ENCODE measurements around the gene PTPN4. TPM values are rescaled to one million over a fixed set of nuclear protein-coding genes. Genes with fewer than 3 reads are reported as not detected.

Gene PTPN4
- total RNA-seq, 1 experiment from 2014 or later, result 11.3 TPM

- no peak for DNase-seq (ENCODE audit: low read depth)
- in situ Hi-C loops (cut with HindIII; ENCODE audit: low pct_unique_long_range_greater_than_20kb, low sequenced_read_pairs), result no loop called here
These were observed 5.8 kb upstream of the PTPN4 start for GRCh38 chr2:119753930-119754321.

GRCh38 chr2:119755906-119756305 lies 3.8 kb upstream of the PTPN4 start:
- in situ Hi-C loops (cut with HindIII; ENCODE audit: low pct_unique_long_range_greater_than_20kb, low sequenced_read_pairs), result no loop called here
- no peak for DNase-seq (ENCODE audit: low read depth)

DNA sequence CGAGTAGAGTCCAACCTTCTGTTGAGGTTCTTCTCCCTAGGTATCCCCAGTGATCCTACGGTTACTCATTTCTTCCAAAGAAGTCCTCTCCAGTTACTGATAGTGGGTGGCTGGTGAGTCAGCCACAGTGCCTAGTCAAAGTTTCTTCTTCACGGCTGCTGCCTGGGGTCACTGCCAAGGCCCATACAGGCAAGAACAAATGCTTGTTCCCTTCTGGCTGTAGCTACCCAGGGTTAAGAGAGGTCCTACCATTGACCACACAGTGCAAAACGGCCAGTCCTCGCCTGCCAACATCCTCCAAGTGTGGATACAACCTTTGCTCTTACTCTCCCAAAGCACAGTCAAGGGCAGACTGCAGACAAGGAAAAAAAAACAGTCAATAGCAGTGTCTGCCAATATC lies 2.9 kb upstream of the PTPN4 start:
- in situ Hi-C loops (cut with HindIII; ENCODE audit: low pct_unique_long_range_greater_than_20kb, low sequenced_read_pairs), result no loop called here
- peak; percentile 23 for DNase-seq (ENCODE audit: low read depth)

GRCh38 chr2:119758881-119759450 lies 756 bp upstream of the PTPN4 start:
- in situ Hi-C loops (cut with HindIII; ENCODE audit: low pct_unique_long_range_greater_than_20kb, low sequenced_read_pairs), result no loop called here
- DNase-seq (ENCODE audit: low read depth), result no peak

- in situ Hi-C loops (cut with HindIII; ENCODE audit: low pct_unique_long_range_greater_than_20kb, low sequenced_read_pairs), result no loop called here
- DNase-seq (ENCODE audit: low read depth), result no peak
These were observed 674 bp downstream of the PTPN4 start for GRCh38 chr2:119760237-119760955.

GRCh38 chr2:119760956-119761275 lies 1.2 kb downstream of the PTPN4 start:
- peak; percentile 19 for DNase-seq (ENCODE audit: low read depth)
- in situ Hi-C loops (cut with HindIII; ENCODE audit: low pct_unique_long_range_greater_than_20kb, low sequenced_read_pairs), result no loop called here

DNA sequence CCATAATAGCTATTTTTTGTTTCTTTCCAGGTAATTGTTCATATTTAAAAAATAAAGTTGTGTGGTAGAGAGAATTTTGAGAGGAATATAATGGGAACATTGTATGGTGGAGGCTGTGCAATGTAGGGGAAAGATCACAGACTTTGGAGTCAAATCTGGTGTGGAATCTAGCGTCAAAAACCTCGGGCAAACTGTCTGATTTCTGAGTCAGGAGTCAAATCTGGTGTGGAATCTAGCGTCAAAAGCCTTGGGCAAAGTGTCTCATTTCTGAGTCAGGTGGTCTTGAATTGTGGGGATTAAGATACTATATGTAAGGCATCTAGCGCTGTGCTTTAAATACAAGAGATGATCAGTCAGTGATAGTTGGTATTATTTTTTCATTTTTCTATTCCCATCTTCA lies 5.1 kb downstream of the PTPN4 start:
- DNase-seq (ENCODE audit: low read depth), result no peak
- in situ Hi-C loops (cut with HindIII; ENCODE audit: low pct_unique_long_range_greater_than_20kb, low sequenced_read_pairs), result no loop called here

GRCh38 chr2:119765433-119766002 lies 5.8 kb downstream of the PTPN4 start:
- no peak for DNase-seq (ENCODE audit: low read depth)
- in situ Hi-C loops (cut with HindIII; ENCODE audit: low pct_unique_long_range_greater_than_20kb, low sequenced_read_pairs), result no loop called here

DNA sequence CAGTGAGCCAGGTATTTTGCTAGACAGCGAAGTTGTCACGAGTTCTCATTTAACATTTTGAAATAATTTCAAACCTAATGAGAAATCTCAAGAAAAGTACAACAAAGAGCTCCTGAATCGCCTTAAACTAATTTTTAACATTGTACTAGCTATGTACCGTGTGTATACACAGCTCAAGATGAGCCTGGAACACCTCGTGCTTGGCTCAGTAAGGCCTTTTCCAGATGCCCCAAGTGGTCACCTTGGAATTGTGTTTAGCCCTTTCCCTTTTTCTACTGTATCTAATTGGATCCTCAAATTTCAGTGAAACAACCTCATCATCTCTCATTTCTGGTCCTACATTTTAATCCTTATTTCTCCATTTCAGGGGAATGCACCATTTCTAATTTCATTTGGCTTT lies 7.2 kb downstream of the PTPN4 start:
- DNase-seq (ENCODE audit: low read depth), result no peak
- in situ Hi-C loops (cut with HindIII; ENCODE audit: low pct_unique_long_range_greater_than_20kb, low sequenced_read_pairs), result no loop called here

DNA sequence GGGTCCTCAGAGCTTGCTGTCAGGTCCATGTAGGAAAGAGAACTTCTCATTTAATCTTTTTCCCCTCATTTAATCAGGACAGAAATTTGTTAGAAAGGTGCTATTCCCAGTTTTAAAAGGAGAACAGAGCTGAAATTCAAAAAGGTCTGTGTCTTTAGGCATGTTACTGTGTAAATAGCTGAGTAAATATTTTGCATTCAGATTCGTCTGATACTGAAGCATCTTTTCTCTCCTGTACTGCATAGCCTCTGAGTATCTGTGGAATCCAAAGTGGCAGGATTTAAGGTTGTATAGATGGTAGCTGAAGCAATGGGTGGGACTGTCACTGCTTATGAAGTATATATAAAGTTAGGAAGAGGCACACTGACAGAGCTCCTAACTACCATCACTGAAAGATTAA lies 9.0 kb downstream of the PTPN4 start:
- DNase-seq (ENCODE audit: low read depth), result no peak
- in situ Hi-C loops (cut with HindIII; ENCODE audit: low pct_unique_long_range_greater_than_20kb, low sequenced_read_pairs), result no loop called here

- no peak for DNase-seq (ENCODE audit: low read depth)
- in situ Hi-C loops (cut with HindIII; ENCODE audit: low pct_unique_long_range_greater_than_20kb, low sequenced_read_pairs), result no loop called here
These were observed 9.9 kb downstream of the PTPN4 start for GRCh38 chr2:119769645-119770044.

DNA sequence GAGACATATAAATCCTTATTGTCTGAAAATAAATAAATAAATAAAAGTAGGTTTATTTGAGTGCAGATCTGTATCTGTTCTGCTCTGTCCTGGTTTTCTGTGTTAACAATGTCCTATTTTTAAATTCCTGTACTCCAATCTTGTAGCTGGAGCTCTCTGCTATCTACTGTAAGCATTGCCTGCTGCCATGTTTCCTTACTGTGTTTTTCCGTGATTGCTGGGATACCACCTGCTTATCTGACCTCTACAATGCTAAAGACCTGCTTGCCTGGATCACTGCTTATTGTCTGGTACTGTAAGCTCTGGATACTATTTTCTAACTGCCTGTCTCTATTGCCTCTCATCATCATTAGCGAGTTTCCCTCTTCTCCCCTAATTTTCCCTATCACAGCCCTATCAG lies 11.6 kb downstream of the PTPN4 start:
- no peak for DNase-seq (ENCODE audit: low read depth)
- in situ Hi-C loops (cut with HindIII; ENCODE audit: low pct_unique_long_range_greater_than_20kb, low sequenced_read_pairs), result no loop called here

DNA sequence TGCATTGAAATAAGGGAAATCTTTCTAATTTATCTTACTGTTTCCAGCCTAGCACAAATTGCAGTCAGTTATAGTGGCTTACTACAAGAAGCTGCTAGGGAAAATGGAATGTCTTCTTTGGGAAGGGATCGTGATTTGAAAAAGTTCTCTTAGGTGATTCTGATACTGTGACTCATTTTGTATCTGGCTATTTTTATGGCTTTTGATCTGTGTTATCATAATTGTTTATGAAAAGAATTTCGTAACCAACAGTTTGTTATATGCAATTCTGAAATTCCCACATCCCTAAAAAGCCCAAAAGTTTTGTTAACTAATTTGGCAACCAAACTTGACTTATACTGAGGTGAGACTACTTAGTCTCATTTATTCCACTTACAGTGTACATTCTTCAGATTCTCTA lies 12.4 kb downstream of the PTPN4 start:
- DNase-seq (ENCODE audit: low read depth), result no peak
- in situ Hi-C loops (cut with HindIII; ENCODE audit: low pct_unique_long_range_greater_than_20kb, low sequenced_read_pairs), result no loop called here

DNA sequence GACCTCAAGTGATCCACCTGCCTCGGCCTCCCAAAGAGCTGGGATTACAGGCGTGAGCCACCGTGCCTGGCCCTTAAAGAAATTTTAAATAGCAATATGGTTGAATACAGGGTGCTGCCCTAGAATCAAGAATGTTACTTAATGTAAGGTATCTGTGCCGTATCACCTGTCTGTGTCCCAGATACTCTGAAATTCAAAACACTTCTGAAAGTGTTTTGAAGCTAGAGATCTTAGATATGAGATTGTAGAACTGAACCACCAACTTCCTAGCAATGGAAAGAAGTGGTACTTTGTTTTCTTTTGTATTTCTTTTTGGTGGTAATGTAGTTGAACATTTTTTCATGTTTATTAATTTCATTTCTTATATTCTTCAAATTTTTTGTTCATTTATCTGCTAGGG lies 13.0 kb downstream of the PTPN4 start:
- DNase-seq (ENCODE audit: low read depth), result no peak
- in situ Hi-C loops (cut with HindIII; ENCODE audit: low pct_unique_long_range_greater_than_20kb, low sequenced_read_pairs), result no loop called here

- in situ Hi-C loops (cut with HindIII; ENCODE audit: low pct_unique_long_range_greater_than_20kb, low sequenced_read_pairs), result no loop called here
- no peak for DNase-seq (ENCODE audit: low read depth)
These were observed 14.3 kb downstream of the PTPN4 start for GRCh38 chr2:119774026-119774425.

DNA sequence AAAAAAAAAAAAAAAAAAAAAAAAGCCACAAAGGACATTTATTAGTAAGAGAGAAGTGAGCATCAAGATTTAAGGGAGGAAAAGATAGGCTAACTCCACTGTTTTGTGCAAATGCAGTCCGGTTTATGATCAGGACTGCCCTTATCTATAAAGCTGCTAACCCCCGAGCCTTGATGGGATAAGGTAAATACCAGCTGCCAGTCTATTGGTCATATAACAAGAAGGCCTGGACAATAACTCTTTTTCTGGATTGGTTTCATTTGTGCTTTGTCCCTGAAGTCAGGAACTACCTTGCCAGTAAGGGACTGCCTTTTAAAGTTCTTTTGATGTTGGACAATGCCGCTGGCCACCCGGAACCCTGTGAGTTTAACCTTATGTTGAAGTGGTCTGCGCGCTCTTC lies 15.4 kb downstream of the PTPN4 start:
- in situ Hi-C loops (cut with HindIII; ENCODE audit: low pct_unique_long_range_greater_than_20kb, low sequenced_read_pairs), result no loop called here
- no peak for DNase-seq (ENCODE audit: low read depth)

DNA sequence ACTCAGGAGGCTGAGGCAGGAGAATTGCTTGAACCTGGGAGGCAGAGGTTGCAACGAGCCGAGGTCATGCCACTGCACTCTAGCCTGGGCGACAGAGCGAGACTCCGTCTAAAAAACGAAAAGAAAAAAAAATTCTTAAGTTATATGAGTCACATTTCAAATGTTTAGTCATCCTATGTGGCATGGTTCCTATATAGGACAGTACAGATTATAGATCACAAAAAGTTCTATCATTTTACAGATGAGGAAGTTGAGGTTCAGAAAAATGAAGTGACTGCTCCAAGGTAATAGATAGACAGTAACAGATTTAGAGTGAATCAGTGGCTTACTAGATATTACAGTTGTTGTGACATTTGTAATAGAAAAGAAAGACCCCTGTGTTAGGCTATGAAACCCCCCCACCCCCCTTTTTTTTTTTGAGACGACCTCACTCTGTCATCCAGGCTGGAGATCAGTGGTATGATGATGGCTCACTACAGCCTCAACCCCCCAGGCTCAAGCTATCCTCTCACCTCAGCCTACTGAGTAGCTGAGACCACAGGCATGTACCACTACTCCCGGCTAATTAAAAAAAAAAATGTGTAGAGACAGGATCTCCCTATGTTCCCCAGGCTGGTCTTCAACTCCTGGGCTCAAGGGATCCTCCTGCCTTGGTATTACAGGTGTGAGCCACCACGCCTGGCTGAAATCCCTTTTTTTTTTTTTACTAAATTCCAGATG lies 22.7 kb downstream of the PTPN4 start:
- in situ Hi-C loops (cut with HindIII; ENCODE audit: low pct_unique_long_range_greater_than_20kb, low sequenced_read_pairs), result no loop called here
- no peak for DNase-seq (ENCODE audit: low read depth)

DNA sequence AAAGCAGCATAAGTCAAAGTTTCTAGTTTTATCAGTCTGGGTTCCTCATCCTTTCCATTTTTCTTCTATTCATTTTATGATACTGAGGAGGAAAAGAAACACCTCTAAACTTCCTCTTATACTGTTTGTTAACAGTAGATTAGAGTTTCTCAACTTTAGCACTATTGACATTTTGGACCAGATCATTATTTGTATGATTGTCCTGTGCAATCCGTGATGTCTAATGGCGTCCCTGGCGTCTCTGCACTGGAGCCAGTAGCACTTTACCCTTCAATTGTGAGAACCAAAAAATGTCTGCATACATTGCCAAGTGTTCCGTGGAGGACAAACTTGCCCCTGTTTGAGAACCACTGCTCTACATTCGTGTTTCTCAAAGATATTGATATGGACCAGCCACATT lies 25.2 kb downstream of the PTPN4 start:
- in situ Hi-C loops (cut with HindIII; ENCODE audit: low pct_unique_long_range_greater_than_20kb, low sequenced_read_pairs), result no loop called here
- no peak for DNase-seq (ENCODE audit: low read depth)

DNA sequence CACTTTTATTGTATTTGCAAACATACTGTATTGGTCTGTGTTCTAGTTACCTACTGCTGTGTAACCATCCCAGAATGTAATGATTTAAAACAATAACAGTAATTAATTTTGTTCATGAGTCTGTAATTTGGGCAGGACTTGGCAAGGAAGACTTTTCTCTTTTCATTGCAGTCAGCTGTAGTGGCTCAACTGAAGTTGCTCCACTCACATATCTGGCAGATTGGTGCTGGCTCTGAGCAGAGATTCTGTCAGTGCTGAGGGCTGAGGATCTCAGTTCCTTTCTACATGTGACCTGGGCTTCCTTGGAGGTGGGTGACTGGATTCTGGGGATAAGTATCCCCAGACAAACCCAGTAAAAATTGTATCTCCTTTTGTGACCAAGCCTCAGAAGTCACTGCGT lies 26.6 kb downstream of the PTPN4 start:
- no peak for DNase-seq (ENCODE audit: low read depth)
- in situ Hi-C loops (cut with HindIII; ENCODE audit: low pct_unique_long_range_greater_than_20kb, low sequenced_read_pairs), result no loop called here

GRCh38 chr2:119788752-119789151 lies 29.0 kb downstream of the PTPN4 start:
- DNase-seq (ENCODE audit: low read depth), result no peak
- in situ Hi-C loops (cut with HindIII; ENCODE audit: low pct_unique_long_range_greater_than_20kb, low sequenced_read_pairs), result no loop called here

Measured in Caki2 (cell line).